Effector memory CD8-positive, alpha-beta T cell (primary cell): ENCODE data around the gene NF1.
"Not testable (repeated sequence)": the region's sequence is repeated elsewhere in the genome, so short reads cannot be mapped to it uniquely, and the experiment has no call there.

Experiments used
- ATAC-seq: fragments of 150-1000 bp; cut with Tn5 transposase; replicated peaks from 2 replicates; pipeline ENCODE4 v1.10.0; 2021; ENCODE audit warnings: mild to moderate bottlenecking, moderate library complexity
- DNase-seq, 3 experiments: peaks; one replicate each; pipeline ENCODE4 v3.0.0; 2021
- H3K27ac Mint-ChIP-seq, 2 donors: one replicate each; pipeline ENCODE4 v1.8.0; 2022; ENCODE audit warnings: mild to moderate bottlenecking in 2 of 2, mixed read lengths in 2 of 2, moderate library complexity in 2 of 2
- H3K27me3 Mint-ChIP-seq, 2 donors: one replicate each; pipeline ENCODE4 v1.8.0; 2022; ENCODE audit warnings: mixed read lengths in 2 of 2
- H3K36me3 Mint-ChIP-seq: one replicate; pipeline ENCODE4 v1.8.0; 2022; ENCODE audit warnings: mild to moderate bottlenecking, moderate library complexity, mixed read lengths; ENCODE audit not compliant: insufficient read depth
- H3K4me1 Mint-ChIP-seq, 2 donors: one replicate each; pipeline ENCODE4 v1.8.0; 2022; ENCODE audit warnings: low read depth in 2 of 2, mixed read lengths in 2 of 2
- H3K4me3 Mint-ChIP-seq, 2 donors: one replicate each; pipeline ENCODE4 v1.8.0; 2022; ENCODE audit warnings: mild to moderate bottlenecking in 2 of 2, mixed read lengths in 2 of 2, moderate library complexity in 2 of 2
- H3K9me3 Mint-ChIP-seq, 2 donors: one replicate each; pipeline ENCODE4 v1.8.0; 2022; ENCODE audit warnings: mixed read lengths in 2 of 2

NF1 gene

DNA sequence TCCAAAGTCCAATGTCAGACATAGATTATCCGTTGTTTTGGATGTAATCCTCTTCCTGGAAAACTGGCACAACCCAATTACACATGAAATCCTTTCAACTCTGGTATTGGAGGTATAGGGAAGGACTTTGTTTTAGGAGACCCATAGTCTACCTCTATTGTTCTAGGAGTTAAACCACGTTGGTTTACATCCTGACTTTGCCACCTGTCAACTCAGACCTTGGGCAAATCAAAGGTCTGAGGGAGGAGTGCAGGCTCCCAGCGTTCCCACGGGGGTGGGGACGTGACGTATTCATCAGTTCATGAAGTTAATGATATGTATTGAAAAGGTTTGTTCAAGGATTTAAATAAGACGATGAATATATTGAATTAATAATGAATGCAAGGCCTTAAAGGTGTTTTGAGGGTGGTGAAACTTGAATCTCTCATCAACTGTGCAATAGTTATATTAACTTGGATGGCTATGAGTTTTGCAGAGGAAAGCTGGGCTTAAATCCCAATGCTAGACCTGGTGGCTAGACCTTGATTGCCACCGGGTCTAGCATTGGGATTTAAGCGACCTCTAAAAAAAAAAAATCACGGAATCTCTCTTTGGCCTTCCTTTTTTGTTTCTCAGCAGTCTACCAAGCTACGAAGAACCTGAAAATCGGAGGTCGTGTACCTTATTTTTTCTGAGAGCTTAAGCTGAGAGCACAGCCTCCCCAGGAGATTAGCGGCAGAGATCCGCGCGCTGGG is 744 bp upstream of the NF1 start:
- peaks cover 11 to 12% of the 10 kb centered on the region in 2 donors for H3K4me1 Mint-ChIP-seq
- H3K36me3 Mint-ChIP-seq = peaks cover 10% of the 10 kb centered on the region
- ATAC-seq = no peak
- H3K4me3 Mint-ChIP-seq = peak overlapping the region; percentile 97 to 98
- H3K27ac Mint-ChIP-seq = peak overlapping the region; percentile 74 to 80
- H3K27me3 Mint-ChIP-seq = no peaks in the 10 kb centered on the region
- no peak for DNase-seq
- no peaks in the 10 kb centered on the region for H3K9me3 Mint-ChIP-seq

DNA sequence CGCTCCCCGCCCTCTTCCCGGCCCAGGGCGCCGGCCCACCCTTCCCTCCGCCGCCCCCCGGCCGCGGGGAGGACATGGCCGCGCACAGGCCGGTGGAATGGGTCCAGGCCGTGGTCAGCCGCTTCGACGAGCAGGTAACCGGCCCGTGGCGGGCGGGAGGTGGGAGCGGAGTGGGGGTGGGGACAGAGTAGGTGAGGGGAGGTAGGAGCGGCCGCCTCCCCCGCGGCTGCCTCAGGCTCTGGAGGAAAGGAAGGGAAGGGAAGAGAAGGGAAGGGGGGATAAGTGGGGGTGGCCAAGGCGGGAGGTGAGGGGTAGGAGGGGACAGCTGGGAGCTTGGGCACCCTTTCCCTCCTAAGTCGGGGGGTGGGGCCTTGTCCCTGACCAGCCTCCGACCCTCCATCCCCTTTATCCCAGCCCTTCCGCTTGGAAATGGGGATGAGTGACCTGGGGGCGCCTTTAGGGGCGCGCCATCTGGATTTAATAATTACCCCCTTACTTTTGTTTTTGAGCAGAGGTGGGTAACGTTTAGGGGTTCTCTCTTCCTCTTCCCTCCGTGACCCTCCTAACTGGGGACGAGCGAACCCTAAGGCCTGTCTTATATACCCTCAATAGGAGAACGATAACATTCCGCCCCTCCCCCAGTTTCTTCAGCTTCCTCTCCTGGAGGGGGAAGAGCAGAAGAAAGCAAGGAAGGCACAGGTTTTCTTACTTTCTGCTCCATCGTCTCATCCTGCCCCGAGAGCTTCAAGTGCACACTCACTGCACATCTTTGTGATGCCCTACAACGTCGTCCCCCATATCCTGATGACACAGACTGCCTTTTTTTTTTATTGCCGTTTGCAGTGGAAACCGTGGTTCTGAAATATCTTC is 694 bp downstream of the NF1 start:
- peak; percentile 1 to 23 (median 6) for DNase-seq

DNA sequence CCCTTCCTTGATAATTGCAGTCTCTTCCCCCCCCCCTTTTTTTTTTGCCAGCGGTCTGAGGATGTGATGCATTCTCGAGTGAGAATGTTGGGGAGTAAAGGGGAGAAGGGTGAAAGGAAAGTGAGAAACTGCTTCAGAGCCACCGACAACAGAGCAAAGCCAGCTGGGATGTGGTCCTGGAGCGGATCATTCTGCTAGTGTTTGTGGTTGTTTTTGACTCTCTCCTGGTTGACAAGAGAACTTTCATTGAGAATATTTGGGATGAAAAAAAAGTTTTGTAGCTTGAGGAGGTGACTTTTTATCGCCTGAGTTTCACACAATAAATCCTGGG is 1.3 kb downstream of the NF1 start:
- H3K27me3 Mint-ChIP-seq = no peaks in the 10 kb centered on the region
- H3K27ac Mint-ChIP-seq = peak overlapping the region; percentile 74 to 97
- ATAC-seq = no peak
- peaks cover 10% of the 10 kb centered on the region for H3K36me3 Mint-ChIP-seq
- peaks cover 12 to 15% of the 10 kb centered on the region in 2 donors for H3K4me1 Mint-ChIP-seq
- DNase-seq = no peak
- H3K9me3 Mint-ChIP-seq = no peaks in the 10 kb centered on the region
- H3K4me3 Mint-ChIP-seq = peak overlapping the region; percentile 97 to 98

More for the DNA sequence above, 694 bp downstream of the NF1 start:
- peaks cover 10% of the 10 kb centered on the region for H3K36me3 Mint-ChIP-seq
- peak; percentile 42 for ATAC-seq
- no peaks in the 10 kb centered on the region for H3K9me3 Mint-ChIP-seq
- peaks cover 11 to 12% of the 10 kb centered on the region in 2 donors for H3K4me1 Mint-ChIP-seq
- H3K4me3 Mint-ChIP-seq = peak overlapping the region; percentile 97 to 98
- H3K27ac Mint-ChIP-seq = peak overlapping the region; percentile 74 to 97
- H3K27me3 Mint-ChIP-seq = no peaks in the 10 kb centered on the region

DNA sequence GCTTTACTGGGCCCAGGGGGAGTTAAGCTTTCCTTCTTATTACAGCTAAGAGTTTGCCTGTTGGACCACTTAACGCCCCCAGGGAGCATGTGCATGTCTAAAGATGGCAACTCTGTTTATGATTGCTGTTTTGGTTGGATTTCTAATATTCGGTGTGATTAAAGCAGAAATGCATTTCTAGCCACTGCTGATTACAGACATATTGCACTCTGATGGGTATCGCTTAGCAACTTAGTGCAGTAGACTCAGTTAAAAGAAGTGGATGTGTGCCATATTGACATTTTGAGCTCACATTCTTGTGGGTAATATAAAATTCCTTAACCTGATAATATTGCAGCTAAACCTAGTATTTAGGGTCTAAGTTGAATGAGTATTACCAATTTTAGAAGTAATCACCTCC is 4.2 kb downstream of the NF1 start:
- no peaks in the 10 kb centered on the region for H3K27me3 Mint-ChIP-seq
- H3K36me3 Mint-ChIP-seq = peaks cover 10% of the 10 kb centered on the region
- H3K4me1 Mint-ChIP-seq = peaks cover 12 to 15% of the 10 kb centered on the region in 2 donors
- DNase-seq (no peak), ATAC-seq (no peak)
- H3K4me3 Mint-ChIP-seq = no peak overlapping the region
- no peak overlapping the region for H3K27ac Mint-ChIP-seq
- no peaks in the 10 kb centered on the region for H3K9me3 Mint-ChIP-seq

DNA sequence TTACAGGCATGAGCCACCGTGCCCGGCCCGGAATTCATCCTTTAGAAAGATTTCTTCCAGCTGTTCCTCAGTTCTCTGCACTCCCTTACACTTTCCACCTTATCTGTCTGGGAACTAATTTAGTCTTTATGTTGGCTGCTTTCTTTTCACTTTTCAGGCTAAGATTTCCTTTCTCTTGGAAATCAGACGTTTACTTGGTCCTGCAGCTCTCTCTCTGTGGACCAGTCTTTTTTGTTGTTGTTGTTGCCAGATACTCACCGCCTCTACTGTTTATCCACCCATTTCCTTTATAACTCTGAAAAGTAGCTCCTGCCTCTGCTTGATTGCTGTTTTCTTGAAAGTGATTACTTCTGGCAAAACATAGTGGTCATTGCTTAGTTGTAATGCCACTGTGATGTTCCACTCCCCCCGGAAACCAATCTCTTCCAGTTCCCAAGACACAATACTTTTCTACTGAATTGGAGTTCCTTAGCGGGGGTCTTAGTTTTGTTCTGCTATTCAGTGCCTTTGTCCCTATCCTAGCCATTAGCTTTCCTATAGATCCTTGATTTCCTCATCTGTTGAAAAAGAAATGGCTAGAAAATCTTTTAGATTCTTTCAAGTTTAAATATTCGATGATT is 6.2 kb downstream of the NF1 start:
- H3K4me3 Mint-ChIP-seq = no peak overlapping the region
- H3K4me1 Mint-ChIP-seq = peaks cover 8 to 11% of the 10 kb centered on the region in 2 donors
- peaks cover 3% of the 10 kb centered on the region for H3K36me3 Mint-ChIP-seq
- no peaks in the 10 kb centered on the region for H3K27me3 Mint-ChIP-seq
- H3K9me3 Mint-ChIP-seq = no peaks in the 10 kb centered on the region
- no peak for ATAC-seq
- no peak overlapping the region for H3K27ac Mint-ChIP-seq
- no peak for DNase-seq

DNA sequence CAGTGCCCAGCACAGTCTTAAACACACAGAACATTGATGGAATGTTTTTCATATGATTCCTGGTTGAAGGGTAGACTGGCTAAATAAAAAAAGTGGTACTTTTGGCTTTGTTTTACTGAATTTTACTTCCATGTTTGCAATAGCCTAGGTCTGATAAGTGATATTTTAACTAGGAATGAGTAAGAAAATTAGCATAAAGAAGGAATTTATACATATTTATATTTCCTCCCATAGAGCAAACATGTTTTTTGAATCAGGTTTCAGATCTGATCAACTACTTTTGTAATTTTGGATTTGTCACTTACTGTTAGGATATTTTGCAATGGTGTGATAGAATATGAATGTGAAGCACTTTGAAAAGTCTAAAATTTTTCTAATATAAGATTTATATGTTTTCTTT is 7.2 kb downstream of the NF1 start:
- H3K4me3 Mint-ChIP-seq = no peak overlapping the region
- H3K9me3 Mint-ChIP-seq = no peaks in the 10 kb centered on the region
- H3K4me1 Mint-ChIP-seq = peaks cover 1 to 4% of the 10 kb centered on the region in 2 donors
- H3K27ac Mint-ChIP-seq = no peak overlapping the region
- no peak for DNase-seq
- peaks cover 3% of the 10 kb centered on the region for H3K36me3 Mint-ChIP-seq
- no peaks in the 10 kb centered on the region for H3K27me3 Mint-ChIP-seq
- no peak for ATAC-seq

DNA sequence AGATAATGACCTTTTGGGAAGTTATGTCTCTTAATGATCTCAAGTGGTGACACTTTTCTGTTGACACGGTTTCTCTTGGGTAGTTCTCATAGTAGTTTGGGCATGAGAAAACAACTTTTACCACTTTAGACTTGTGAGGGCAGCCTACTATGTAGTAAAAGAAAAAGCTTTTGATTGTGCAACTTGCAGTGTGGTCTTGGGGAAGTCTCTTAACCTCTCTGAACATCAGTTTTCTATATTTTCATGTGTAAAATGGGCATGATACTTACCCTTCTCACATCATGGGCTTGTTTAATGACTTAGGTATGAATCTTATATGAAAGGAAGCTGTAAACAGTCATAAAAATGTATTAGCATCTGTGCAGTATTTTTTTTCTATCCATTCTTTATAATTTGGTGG is 11.2 kb downstream of the NF1 start:
- no peaks in the 10 kb centered on the region for H3K9me3 Mint-ChIP-seq

DNA sequence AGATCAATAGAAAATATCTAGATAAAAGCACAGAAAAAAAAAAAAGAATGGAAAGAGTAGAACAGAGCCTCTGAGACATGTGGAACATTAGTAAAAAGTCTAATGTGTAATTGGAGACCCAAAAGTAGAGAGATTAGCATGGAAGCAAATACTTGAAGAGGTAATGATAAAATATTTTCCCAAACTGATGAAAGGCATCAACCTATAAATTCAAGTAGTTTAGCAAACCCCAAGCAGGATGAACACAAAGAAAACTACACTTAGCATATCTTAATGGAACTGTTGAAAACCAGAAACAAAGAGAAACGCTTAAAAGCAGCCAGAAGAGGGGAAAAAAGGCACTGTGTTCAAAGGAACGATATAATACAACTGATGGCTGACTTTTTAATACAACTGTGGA is 16.4 kb downstream of the NF1 start:
- Mint-ChIP-seq H3K27ac (no peak overlapping the region), H3K36me3 (peaks cover 6% of the 10 kb centered on the region), H3K27me3 (no peaks in the 10 kb centered on the region), H3K4me1 (peaks cover 0 to 11% of the 10 kb centered on the region in 2 donors), H3K9me3 (no peaks in the 10 kb centered on the region), H3K4me3 (no peak overlapping the region)
- ATAC-seq (no peak), DNase-seq (no peak)

More for the DNA sequence above, 11.2 kb downstream of the NF1 start:
- Mint-ChIP-seq H3K4me1 (peaks cover 0 to 9% of the 10 kb centered on the region in 2 donors), H3K36me3 (no peaks in the 10 kb centered on the region), H3K27ac (no peak overlapping the region), H3K27me3 (no peaks in the 10 kb centered on the region), H3K4me3 (no peak overlapping the region)
- ATAC-seq = no peak
- DNase-seq = no peak

DNA sequence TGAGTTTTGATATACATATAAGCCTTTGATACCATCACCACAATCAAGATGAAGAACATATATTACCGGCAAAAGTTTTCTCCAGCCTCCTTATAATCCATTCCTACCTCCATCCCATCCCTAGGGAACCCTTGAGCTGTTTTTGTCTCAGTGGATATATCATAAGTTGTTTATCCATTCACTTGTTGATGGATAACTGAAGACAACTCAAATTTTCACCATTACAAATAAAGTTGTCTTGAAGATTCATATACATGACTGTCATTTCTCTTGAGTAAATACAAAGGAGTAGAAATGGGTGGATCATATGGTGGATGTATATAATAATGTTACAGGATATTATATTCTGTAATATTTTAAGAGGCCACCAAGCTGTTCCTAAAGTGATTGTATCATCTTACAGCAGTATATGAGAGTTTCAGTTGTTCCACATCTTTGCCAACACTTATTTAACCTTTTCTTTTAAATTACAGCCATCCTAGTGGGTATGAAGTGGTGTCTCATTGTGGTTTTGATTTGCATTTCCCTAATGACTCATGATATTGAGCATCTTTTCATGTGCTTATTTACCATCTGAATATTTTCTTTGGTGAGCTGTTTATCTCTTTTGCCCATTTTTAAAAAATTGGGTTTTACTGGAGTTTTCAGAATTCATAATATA is 17.4 kb downstream of the NF1 start:
- ATAC-seq (no peak), DNase-seq (no peak)
- H3K36me3 Mint-ChIP-seq = peaks cover 6% of the 10 kb centered on the region
- H3K4me3 Mint-ChIP-seq = no peak overlapping the region
- no peaks in the 10 kb centered on the region for H3K9me3 Mint-ChIP-seq
- H3K27me3 Mint-ChIP-seq = no peaks in the 10 kb centered on the region
- peaks cover 0 to 11% of the 10 kb centered on the region in 2 donors for H3K4me1 Mint-ChIP-seq
- no peak overlapping the region for H3K27ac Mint-ChIP-seq

DNA sequence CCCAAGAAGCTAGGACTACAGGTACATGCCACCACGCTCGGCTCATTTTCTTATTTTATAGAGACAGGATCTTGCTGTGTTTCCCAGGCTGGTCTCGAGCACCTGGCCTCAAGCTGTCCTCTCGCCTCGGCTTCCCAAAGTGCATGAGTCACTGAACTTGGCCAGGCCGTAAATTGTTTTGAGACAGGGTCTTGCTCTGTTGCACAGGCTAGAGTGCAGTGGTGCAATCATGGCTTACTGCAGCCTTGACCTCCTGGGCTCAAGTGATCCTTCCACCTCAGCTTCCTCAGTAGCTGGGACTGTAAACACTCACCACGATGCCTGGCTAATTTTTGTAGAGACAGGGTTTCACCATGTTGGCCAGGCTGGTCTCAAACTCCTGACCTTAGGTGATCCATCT is 18.6 kb downstream of the NF1 start:
- not testable (repeated sequence) for H3K36me3 Mint-ChIP-seq, DNase-seq, H3K27me3 Mint-ChIP-seq, H3K4me3 Mint-ChIP-seq, H3K9me3 Mint-ChIP-seq, ATAC-seq
- Mint-ChIP-seq H3K4me1 (peaks cover 0 to 11% of the 10 kb centered on the region in 2 donors), H3K27ac (peak overlapping the region in 1 of 2 donors; percentile 55)

DNA sequence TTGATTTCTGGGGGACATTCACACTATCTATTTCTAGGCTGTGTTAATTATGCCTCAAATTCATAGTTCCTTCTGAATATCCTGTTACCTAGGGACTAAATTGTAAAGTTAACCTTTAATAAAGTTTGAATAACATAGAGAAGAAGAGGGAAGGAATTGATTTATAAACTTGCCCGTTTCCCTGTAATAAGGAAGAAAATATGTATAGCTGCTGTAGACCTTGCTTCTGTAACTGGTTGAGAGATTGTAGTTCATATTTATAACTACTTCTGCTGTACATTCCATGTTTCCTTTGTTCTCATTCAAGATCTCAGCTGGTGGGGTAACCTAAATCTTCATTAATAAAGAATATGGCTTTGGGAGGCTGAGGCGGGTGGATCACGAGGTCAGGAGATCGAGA is 19.2 kb downstream of the NF1 start:
- no peak for ATAC-seq
- no peak for DNase-seq
- no peak overlapping the region for H3K27ac Mint-ChIP-seq
- H3K4me1 Mint-ChIP-seq = peaks cover 0 to 11% of the 10 kb centered on the region in 2 donors
- peaks cover 6% of the 10 kb centered on the region for H3K36me3 Mint-ChIP-seq
- no peaks in the 10 kb centered on the region for H3K9me3 Mint-ChIP-seq
- H3K4me3 Mint-ChIP-seq = no peak overlapping the region
- no peaks in the 10 kb centered on the region for H3K27me3 Mint-ChIP-seq

DNA sequence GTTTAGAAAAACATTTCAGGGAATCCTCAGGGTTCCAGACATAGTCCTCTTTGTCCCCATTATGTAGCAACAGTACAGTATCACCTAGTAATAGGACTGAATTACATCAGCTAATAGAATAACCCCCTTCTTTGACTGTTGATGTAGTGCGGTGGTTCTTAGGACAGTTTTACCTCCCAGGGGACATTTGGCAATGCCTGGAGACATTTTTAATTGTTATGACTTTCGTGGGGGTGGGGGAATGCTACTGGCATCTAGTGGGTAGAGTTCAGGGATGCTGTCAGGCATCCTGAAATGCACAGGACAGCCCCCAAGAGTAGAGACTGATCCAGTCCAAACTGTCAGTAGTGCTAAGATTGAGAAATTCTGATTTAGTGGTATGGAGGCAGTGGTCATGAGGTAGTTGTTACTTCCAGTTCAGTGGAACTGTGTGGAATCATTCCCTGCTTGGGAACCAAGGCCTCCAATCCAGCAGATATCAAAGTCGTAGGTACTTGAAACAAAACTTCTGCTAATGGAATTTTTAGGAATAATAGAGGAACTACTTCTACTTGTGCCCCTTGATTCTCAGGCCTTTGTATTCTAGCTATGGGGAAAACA is 20.3 kb downstream of the NF1 start:
- no peak overlapping the region for H3K27ac Mint-ChIP-seq
- H3K4me1 Mint-ChIP-seq = peaks cover 0 to 8% of the 10 kb centered on the region in 2 donors
- H3K36me3 Mint-ChIP-seq = peaks cover 6% of the 10 kb centered on the region
- ATAC-seq = no peak
- H3K27me3 Mint-ChIP-seq = no peaks in the 10 kb centered on the region
- DNase-seq = no peak
- H3K4me3 Mint-ChIP-seq = no peak overlapping the region
- H3K9me3 Mint-ChIP-seq = no peaks in the 10 kb centered on the region

DNA sequence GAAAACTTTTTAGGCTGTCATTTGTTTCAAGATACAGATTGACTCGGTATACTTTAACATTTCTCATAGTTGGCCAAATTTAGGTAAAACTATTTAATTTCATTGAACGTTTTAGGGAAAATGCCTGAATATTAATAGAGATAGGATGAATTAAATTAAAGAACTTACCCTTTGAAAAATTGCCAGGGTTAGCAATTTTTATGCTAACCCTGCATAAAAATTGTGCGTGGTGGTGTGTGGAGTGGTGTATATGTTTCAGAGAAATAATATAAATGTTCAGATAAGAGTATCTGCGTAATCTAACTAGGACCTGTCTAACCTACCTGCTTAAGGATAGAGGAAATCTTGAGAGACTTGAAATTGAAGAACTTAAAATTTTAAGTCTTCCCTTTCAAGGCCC is 21.4 kb downstream of the NF1 start:
- H3K4me1 Mint-ChIP-seq = peaks cover 0 to 2% of the 10 kb centered on the region in 2 donors
- no peak overlapping the region for H3K4me3 Mint-ChIP-seq

More for the DNA sequence above, 21.4 kb downstream of the NF1 start:
- Mint-ChIP-seq H3K27me3 (no peaks in the 10 kb centered on the region), H3K9me3 (no peaks in the 10 kb centered on the region), H3K27ac (no peak overlapping the region), H3K36me3 (peaks cover 6% of the 10 kb centered on the region)
- DNase-seq = no peak
- no peak for ATAC-seq
